HUES64 (cell line): Measurements from ENCODE around the gene DNAJC1.

Experiments
- H3K27ac ChIP-seq: 2 replicates; pipeline ENCODE4 v1.7.0; 2013; ENCODE audit warnings: low read depth, low read length, inconsistent platforms
- H3K27me3 ChIP-seq: 2 replicates; pipeline ENCODE4 v1.6.1; 2013; ENCODE audit warnings: mild to moderate bottlenecking, low read length; ENCODE audit not compliant: insufficient read depth
- H3K36me3 ChIP-seq: 2 replicates; pipeline ENCODE4 v1.6.1; 2013; ENCODE audit warnings: mild to moderate bottlenecking, low read length; ENCODE audit not compliant: insufficient read depth
- H3K4me1 ChIP-seq: 2 replicates; pipeline ENCODE4 v1.6.1; 2013; ENCODE audit warnings: mild to moderate bottlenecking, low read length, moderate library complexity; ENCODE audit not compliant: insufficient read depth
- H3K4me3 ChIP-seq: 2 replicates; pipeline ENCODE4 v1.5.1; 2013; ENCODE audit warnings: mild to moderate bottlenecking, low read length, moderate library complexity
- H3K9ac ChIP-seq: 2 replicates; pipeline ENCODE4 v1.6.1; 2013; ENCODE audit warnings: mild to moderate bottlenecking, low read depth, low read length
- H3K9me3 ChIP-seq: 2 replicates; pipeline ENCODE4 v1.6.1; 2013; ENCODE audit warnings: low read depth, low read length; ENCODE audit not compliant: insufficient read depth
- WGBS: fragments of 150-250, 120-280 bp; methylation state at CpG from one replicate; pipeline ENCODE4 v1.1.7; 2013; ENCODE audit warnings: missing lambda C conversion rate; 5-methylcytosine and 5-hydroxymethylcytosine counted together

DNAJC1 gene

DNA sequence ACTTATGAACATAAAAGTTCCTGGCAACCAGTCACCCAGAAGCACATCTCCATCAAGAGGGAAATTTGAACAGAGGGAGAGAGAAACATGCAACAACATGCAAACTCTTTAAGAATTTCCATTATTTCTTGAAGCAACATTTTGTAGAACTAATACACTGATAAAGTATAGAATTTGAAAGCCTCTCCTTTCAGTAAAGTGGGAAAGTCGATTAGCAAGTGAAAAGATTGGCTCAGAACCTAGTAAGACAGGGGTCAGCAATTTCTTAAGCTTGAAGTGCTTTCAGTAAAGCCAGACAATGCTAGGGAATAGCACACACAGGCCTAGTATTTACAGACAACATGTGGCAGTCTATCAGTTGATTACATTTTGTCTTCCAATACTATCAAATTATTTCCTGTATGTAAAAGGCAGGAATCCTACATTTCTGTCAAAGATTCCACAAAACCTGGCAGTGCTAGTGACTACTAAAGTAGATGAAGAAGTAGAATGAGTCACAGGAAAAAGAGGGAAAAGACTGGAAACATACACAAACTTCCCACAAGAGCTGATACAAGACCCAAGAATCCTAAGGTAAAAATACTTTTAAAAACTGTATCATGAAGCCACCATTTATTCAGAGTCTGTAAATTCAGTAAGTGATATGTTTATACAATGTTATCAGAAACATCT lies 25.2 kb downstream of the DNAJC1 start:
- WGBS: 3% methylated on average over 1 of the region's 1 CpG
- H3K27me3 ChIP-seq: no peaks in the 10 kb centered on the region
- H3K4me3 ChIP-seq: no peak overlapping the region
- no peaks in the 10 kb centered on the region for H3K9me3 ChIP-seq
- H3K9ac ChIP-seq: peak overlapping the region; percentile 27; the same call in 1 of the 2 replicates
- H3K4me1 ChIP-seq: peaks cover 50% of the 10 kb centered on the region
- H3K27ac ChIP-seq: peak overlapping the region; percentile 71
- H3K36me3 ChIP-seq: no peaks in the 10 kb centered on the region

DNA sequence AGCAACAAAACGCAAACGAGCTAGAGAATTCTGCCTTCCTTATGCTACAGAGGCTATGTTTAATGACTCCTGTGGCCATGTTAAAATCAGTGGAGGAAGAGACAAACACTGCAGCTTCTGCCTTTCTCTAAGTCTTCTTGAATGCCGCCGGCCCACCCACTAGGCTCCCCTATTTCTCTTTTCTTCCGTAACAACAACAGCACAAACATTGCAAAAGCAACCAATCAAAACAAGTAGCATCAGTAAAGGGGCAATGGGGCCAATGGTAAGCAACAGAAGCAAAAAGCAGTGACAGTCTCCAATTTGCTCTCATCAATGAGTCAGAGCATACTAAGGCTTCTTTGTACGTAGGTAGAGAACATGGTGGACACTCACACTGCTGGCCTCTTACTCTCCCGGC lies 26.8 kb downstream of the DNAJC1 start:
- 22% methylated on average over 7 of the region's 7 CpGs for WGBS
- H3K9me3 ChIP-seq: no peaks in the 10 kb centered on the region
- peak overlapping the region; percentile 25 for H3K4me3 ChIP-seq
- no peaks in the 10 kb centered on the region for H3K36me3 ChIP-seq
- peaks cover 50% of the 10 kb centered on the region for H3K4me1 ChIP-seq
- peak overlapping the region; percentile 23; the same call in 1 of the 2 replicates for H3K9ac ChIP-seq
- peak overlapping the region; percentile 75 for H3K27ac ChIP-seq
- no peaks in the 10 kb centered on the region for H3K27me3 ChIP-seq

DNA sequence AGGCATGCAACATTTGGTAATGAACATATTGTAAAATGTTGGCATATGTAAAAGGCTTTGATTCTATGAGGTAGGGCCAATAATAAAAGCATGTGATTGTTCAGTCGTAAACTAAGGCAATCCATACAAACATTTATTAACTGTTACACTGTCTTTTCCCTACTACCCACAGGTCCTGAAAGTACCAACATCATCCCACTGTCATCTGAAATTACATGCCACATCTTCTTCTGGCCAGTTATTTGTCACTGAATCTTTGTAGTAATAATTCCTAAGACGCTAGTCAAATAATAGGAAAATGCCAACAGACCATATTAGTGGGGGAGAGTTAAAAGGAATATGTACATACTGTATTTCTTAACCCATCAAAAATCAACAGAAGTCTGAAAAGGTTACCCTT lies 27.2 kb downstream of the DNAJC1 start:
- Histone ChIP-seq H3K9ac (peak overlapping the region; percentile 23; the same call in 1 of the 2 replicates), H3K27ac (peak overlapping the region; percentile 75), H3K27me3 (no peaks in the 10 kb centered on the region), H3K36me3 (no peaks in the 10 kb centered on the region), H3K9me3 (no peaks in the 10 kb centered on the region), H3K4me3 (peak overlapping the region; percentile 25), H3K4me1 (peaks cover 50% of the 10 kb centered on the region)
- WGBS: 89% methylated on average over 1 of the region's 2 CpGs

DNA sequence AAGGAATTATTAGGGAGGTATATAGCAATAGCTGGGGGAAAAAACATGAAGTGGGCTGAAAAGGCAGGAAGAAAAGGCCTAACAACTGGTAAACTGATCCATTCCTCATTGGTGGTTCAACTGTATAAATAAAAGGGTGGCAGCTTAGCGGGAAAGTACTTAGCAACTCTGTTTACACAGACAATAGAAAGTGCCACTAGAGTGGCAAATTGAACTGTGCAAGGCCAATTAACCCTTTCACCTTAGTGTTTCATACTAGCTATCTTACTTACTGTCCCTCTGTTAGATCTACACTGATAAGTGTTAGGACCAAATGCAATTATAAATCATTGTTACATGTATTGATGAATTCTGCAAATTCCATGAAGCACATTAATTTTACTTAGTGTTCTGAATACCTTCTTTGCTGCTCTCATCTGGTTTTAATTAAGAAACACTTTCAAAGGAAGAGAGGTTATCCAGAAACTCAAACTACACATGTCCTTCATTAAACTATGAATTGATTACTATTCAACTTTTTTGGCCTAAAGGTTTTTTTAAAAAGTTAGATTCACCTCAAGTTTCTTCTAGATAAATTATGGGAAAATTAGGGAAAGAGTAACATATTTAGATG lies 28.0 kb downstream of the DNAJC1 start:
- H3K27me3 ChIP-seq: no peaks in the 10 kb centered on the region
- H3K27ac ChIP-seq: no peak overlapping the region
- no peaks in the 10 kb centered on the region for H3K36me3 ChIP-seq
- H3K9me3 ChIP-seq: no peaks in the 10 kb centered on the region
- 44% methylated on average over 1 of the region's 1 CpG for WGBS
- H3K4me3 ChIP-seq: no peak overlapping the region
- H3K4me1 ChIP-seq: peaks cover 50% of the 10 kb centered on the region
- no peak overlapping the region for H3K9ac ChIP-seq

DNA sequence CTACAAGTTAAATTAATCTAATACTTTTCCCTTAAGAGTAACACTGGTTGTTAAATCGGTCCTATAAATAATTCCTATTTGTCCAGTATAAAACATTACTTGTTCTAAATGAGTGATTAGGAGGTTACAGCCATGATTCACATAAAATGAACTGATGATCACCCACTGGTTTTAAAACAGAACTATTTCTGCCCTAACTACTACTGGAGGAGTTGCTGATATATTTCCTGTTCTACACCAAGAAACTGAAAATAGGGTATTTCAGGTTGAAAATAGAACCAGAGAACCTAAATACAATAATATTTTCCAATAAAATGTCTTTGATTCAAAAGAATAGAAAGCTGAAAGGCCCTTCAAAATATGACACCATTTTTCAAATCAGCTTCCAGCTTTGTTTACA lies 30.9 kb downstream of the DNAJC1 start:
- WGBS: no CpG with 5 or more reads among the region's 1 CpG
- H3K9ac ChIP-seq: no peak overlapping the region

DNA sequence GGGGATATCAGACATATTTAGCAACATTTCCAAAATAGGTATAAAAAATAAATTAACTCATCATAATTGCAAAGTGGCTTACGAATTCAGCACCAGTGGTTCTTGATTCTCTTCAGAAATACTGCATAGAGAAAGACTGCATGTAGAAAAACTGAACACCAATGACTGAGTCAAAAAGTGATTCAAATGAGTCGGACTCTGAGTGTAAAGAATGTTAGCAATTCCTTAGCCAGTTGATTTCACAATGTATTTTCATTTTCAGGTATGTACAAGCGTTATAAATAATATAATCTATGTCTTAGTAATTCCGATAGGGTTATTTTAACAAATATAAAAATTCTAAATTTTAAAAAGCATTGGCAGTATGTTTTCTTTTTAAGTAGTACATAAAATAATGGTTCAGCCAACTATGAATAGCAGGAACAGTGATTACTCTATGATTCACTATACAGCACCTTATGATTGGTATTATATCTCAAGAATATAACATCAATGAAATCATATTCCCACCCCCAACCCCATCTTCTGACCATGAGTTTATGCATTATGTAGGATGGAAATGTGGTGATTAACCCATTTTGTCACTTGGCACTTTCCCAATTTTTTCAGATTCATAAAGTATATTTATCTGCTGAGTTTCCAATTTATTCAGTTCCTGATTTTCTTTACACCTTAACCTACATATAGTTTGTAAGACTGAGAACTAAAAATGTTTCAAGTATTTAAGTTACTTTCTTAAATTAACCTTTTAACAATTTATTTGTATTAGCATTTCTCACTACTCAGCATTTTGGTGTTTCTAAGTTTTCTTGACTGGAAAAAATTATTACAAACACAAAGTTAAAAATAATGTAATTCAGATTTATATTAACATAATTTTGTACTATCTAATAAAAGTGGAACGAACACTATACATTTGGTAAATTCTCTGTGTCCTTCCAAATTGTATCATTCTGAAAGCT lies 33.9 kb downstream of the DNAJC1 start:
- Histone ChIP-seq H3K4me1 (no peaks in the 10 kb centered on the region), H3K36me3 (no peaks in the 10 kb centered on the region), H3K9ac (no peak overlapping the region), H3K9me3 (peaks cover 7% of the 10 kb centered on the region; the same call in 1 of the 2 replicates), H3K27me3 (no peaks in the 10 kb centered on the region), H3K4me3 (no peak overlapping the region), H3K27ac (no peak overlapping the region)
- WGBS: 90% methylated on average over 2 of the region's 5 CpGs

More for the DNA sequence above, 30.9 kb downstream of the DNAJC1 start:
- Histone ChIP-seq H3K9me3 (no peaks in the 10 kb centered on the region), H3K4me1 (peaks cover 27% of the 10 kb centered on the region), H3K36me3 (no peaks in the 10 kb centered on the region), H3K27ac (no peak overlapping the region), H3K4me3 (no peak overlapping the region), H3K27me3 (no peaks in the 10 kb centered on the region)

DNA sequence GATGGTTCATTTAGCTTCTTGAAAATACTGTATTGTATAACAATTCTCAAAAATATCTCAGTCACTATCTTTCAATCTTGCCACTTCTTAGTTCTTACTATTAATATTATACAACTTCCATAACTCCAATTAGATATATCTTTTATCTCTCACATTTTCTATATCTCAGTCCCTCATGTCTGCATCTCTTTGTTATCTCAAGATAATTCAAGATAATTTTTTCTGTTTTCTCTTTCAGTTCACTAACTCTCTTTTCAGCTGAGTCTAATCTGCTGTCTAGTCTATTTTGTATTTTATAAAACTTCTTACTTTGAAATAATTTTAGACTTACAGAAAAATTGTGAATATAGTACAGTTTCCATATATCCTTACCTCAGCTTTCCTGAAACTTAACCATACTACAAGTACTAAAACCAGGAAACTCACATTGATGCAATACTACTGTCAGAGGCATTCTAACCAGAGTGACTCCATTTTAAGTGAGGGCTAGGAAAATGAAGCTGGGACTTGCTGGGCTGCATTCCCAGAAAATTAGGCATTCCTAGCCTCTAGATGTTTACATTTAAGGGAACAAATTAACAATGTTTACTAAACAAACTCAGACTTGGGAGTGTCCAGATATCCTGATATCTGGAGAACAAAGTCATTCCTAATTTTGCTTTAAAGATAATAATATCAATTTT lies 38.4 kb downstream of the DNAJC1 start:
- Histone ChIP-seq H3K4me1 (no peaks in the 10 kb centered on the region), H3K9ac (no peak overlapping the region), H3K9me3 (peaks cover 8% of the 10 kb centered on the region; the same call in 1 of the 2 replicates), H3K27ac (no peak overlapping the region), H3K36me3 (no peaks in the 10 kb centered on the region), H3K4me3 (no peak overlapping the region), H3K27me3 (no peaks in the 10 kb centered on the region)

DNA sequence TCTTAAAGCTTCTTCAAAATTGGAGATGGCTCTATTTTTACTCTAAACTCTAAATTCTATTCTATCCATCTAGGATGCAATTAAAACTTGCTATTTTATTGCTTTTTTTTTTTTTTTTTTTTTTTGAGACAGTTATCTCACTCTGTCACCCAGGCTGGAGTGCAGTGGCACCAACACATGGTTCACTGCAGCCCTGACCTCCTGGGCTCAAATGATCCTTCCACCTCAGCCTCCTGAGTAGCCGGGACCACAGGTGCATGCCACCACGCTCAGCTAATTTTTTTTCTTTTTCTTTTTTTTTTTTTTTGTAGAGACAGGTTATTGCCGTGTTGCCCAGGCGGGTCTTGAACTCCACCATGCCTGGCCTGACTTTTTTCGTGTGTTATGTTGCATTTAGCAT lies 41.2 kb downstream of the DNAJC1 start:
- no peak overlapping the region for H3K4me3 ChIP-seq
- WGBS: 83% methylated on average over 5 of the region's 5 CpGs
- H3K27me3 ChIP-seq: no peaks in the 10 kb centered on the region
- no peaks in the 10 kb centered on the region for H3K4me1 ChIP-seq
- no peak overlapping the region for H3K9ac ChIP-seq
- H3K36me3 ChIP-seq: no peaks in the 10 kb centered on the region
- H3K27ac ChIP-seq: no peak overlapping the region
- peaks cover 8% of the 10 kb centered on the region; the same call in 1 of the 2 replicates for H3K9me3 ChIP-seq

DNA sequence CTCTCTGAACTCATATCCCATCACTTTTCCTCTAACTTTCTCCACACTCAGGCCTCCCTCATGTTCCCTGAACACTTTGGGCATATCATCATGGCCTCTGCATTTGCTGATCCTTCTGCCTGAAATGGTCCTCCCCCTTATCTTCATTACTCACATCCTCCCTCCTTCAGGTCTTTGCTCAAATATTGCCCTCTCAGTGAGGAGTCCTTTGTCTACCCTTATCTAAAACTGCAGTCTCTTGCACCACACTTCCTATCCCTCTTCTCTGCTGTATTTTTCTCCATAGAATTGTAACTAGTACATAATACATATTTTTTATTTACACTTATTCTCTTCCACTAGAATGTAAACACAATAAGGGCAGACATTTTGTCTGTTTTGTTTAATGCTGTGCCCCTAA lies 41.7 kb downstream of the DNAJC1 start:
- no peak overlapping the region for H3K27ac ChIP-seq

DNA sequence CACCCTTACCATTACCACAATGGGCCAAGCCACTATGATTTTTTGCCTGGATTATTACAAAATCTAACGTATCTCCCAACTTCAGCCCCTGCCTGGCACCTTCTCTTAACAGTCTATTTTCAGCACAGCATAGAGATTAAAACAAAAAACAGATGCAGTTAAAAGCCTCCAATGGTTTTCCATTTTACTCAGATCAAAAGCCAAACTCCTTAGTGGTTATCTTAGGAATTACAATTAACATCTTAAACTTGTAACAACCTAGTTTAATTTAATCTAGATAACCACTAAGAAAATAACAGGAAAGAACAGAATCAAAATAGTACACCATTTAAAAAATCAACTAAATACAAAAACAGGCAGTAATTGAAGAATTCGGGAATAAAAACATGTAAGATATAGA lies 43.5 kb downstream of the DNAJC1 start:
- no peak overlapping the region for H3K4me3 ChIP-seq
- H3K36me3 ChIP-seq: no peaks in the 10 kb centered on the region
- no peaks in the 10 kb centered on the region for H3K27me3 ChIP-seq
- H3K9me3 ChIP-seq: peaks cover 5% of the 10 kb centered on the region; the same call in 1 of the 2 replicates
- 91% methylated on average over 1 of the region's 2 CpGs for WGBS
- no peak overlapping the region for H3K9ac ChIP-seq
- H3K4me1 ChIP-seq: no peaks in the 10 kb centered on the region
- H3K27ac ChIP-seq: no peak overlapping the region

More for the DNA sequence above, 41.7 kb downstream of the DNAJC1 start:
- Histone ChIP-seq H3K9me3 (peaks cover 8% of the 10 kb centered on the region; the same call in 1 of the 2 replicates), H3K4me1 (no peaks in the 10 kb centered on the region), H3K4me3 (no peak overlapping the region), H3K36me3 (no peaks in the 10 kb centered on the region), H3K9ac (no peak overlapping the region), H3K27me3 (no peaks in the 10 kb centered on the region)
